ENCODE measurements around the gene GRM8.

GRM8 gene

DNA sequence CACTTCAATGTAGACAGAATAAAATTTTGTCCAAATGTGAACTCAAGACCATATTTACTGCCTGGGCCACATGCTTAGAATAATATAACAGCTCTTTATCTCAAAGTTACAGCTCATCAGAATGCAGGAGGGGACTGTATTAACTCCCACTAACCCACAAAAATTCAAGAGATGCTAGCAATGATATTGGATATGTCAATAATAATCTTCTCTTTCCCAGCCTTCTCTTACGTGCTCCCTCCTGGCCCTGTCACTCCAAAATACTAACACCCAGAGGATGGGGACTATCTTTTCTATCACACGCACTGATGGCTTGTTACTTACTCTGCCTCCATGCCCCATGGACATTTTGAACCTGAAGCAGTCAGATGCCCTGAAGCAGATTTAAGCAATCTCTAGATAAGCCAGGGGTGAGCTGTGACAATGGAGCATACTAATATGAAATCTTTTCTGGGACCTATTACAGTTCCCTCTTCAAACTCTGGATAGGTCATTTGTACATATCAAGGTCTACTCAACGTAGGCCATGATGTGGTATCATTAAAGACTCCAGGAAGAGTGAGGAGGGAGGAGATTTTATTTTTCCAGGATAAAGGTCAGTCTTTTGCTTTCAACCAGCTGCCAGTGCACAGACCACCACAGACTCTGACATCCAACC is 803.0 kb downstream of the GRM8 start:
- Histone ChIP-seq H3K4me2 (ENCODE audit: low read length, poor library complexity, severe bottlenecking) (no peak overlapping the region), H3K14ac (ENCODE audit: low read length in 2 of 2) (no peak overlapping the region), H4K8ac (ENCODE audit: low read length) (no peak overlapping the region), H3K9ac (ENCODE audit: low read length) (no peak overlapping the region), H2BK12ac (ENCODE audit: low read length in 2 of 2) (no peak overlapping the region), H3K27me3 (ENCODE audit: control insufficient read depth in 1 of 2, insufficient read depth in 1 of 2, low read length in 2 of 2) (no peaks in the 10 kb centered on the region), H3K9me3 (ENCODE audit: control insufficient read depth, low read length) (peaks cover 2% of the 10 kb centered on the region), H3K27ac (ENCODE audit: low read length, poor library complexity, severe bottlenecking) (no peak overlapping the region), H3K18ac (ENCODE audit: low read depth in 1 of 2, low read length in 2 of 2) (no peak overlapping the region), H3K4ac (ENCODE audit: low read depth in 1 of 2, low read length in 2 of 2) (no peak overlapping the region), H2BK5ac (ENCODE audit: low read depth, low read length, poor library complexity, severe bottlenecking) (no peak overlapping the region), H2AFZ (ENCODE audit: low read depth, low read length) (no peak overlapping the region), H2BK15ac (ENCODE audit: low read depth, poor library complexity, severe bottlenecking) (no peak overlapping the region), H2BK120ac (ENCODE audit: low read depth, low read length) (no peak overlapping the region), H3K4me3 (ENCODE audit: insufficient read depth in 1 of 2, low read depth in 1 of 2, low read length in 2 of 2) (no peak overlapping the region), H3K23ac (ENCODE audit: low read length in 2 of 2) (no peak overlapping the region), H3K4me1 (ENCODE audit: control insufficient read depth, insufficient read depth, low read depth, low read length) (no peaks in the 10 kb centered on the region), H3K36me3 (ENCODE audit: control insufficient read depth in 1 of 2, insufficient read depth in 2 of 2, low read depth in 1 of 2, low read length in 2 of 2) (no peaks in the 10 kb centered on the region), H3K79me1 (replicated peaks; ENCODE audit: low read length, poor library complexity, severe bottlenecking) (no peaks in the 10 kb centered on the region), H2AK5ac (ENCODE audit: low read length, severe bottlenecking) (no peak overlapping the region), H4K91ac (ENCODE audit: low read length) (no peak overlapping the region)
- 58% methylated on average over 3 of the region's 3 CpGs for WGBS
- DNase-seq = no peak

DNA sequence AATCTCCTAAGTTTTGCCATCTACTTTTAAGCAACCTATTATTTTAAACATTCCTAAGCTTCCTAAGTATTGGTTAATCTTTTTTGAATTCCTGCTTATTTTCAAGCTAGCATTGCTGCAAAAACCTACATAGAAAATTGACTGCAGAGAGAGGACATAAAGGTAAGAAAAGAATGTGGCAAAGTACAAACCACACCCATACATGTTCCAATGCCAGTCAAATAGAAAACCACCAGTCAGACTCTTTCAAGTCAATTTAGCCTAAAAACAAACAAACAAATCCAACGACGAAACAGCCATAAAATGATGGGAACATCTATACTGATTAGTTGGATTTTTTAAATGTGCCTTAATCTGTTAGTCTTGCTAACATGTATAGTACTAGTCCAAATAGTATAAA is 804.8 kb downstream of the GRM8 start:
- H2BK12ac ChIP-seq (ENCODE audit: low read length in 2 of 2) = no peak overlapping the region
- H3K4me3 ChIP-seq (ENCODE audit: insufficient read depth in 1 of 2, low read depth in 1 of 2, low read length in 2 of 2) = no peak overlapping the region
- no peaks in the 10 kb centered on the region for H3K79me1 ChIP-seq (replicated peaks; ENCODE audit: low read length, poor library complexity, severe bottlenecking)
- no peak overlapping the region for H2AFZ ChIP-seq (ENCODE audit: low read depth, low read length)
- no peak overlapping the region for H3K4ac ChIP-seq (ENCODE audit: low read depth in 1 of 2, low read length in 2 of 2)
- no peaks in the 10 kb centered on the region for H3K27me3 ChIP-seq (ENCODE audit: control insufficient read depth in 1 of 2, insufficient read depth in 1 of 2, low read length in 2 of 2)
- H2AK5ac ChIP-seq (ENCODE audit: low read length, severe bottlenecking) = no peak overlapping the region
- H3K14ac ChIP-seq (ENCODE audit: low read length in 2 of 2) = no peak overlapping the region
- no peak overlapping the region for H3K9ac ChIP-seq (ENCODE audit: low read length)
- no peak overlapping the region for H3K4me2 ChIP-seq (ENCODE audit: low read length, poor library complexity, severe bottlenecking)
- H2BK15ac ChIP-seq (ENCODE audit: low read depth, poor library complexity, severe bottlenecking) = no peak overlapping the region
- H4K8ac ChIP-seq (ENCODE audit: low read length) = no peak overlapping the region
- no peak overlapping the region for H2BK120ac ChIP-seq (ENCODE audit: low read depth, low read length)
- no peaks in the 10 kb centered on the region for H3K4me1 ChIP-seq (ENCODE audit: control insufficient read depth, insufficient read depth, low read depth, low read length)
- no peak overlapping the region for H3K27ac ChIP-seq (ENCODE audit: low read length, poor library complexity, severe bottlenecking)
- H3K36me3 ChIP-seq (ENCODE audit: control insufficient read depth in 1 of 2, insufficient read depth in 2 of 2, low read depth in 1 of 2, low read length in 2 of 2) = no peaks in the 10 kb centered on the region
- no peaks in the 10 kb centered on the region for H3K9me3 ChIP-seq (ENCODE audit: control insufficient read depth, low read length)
- no peak overlapping the region for H3K18ac ChIP-seq (ENCODE audit: low read depth in 1 of 2, low read length in 2 of 2)
- H2BK5ac ChIP-seq (ENCODE audit: low read depth, low read length, poor library complexity, severe bottlenecking) = no peak overlapping the region
- no peak overlapping the region for H4K91ac ChIP-seq (ENCODE audit: low read length)
- no peak overlapping the region for H3K23ac ChIP-seq (ENCODE audit: low read length in 2 of 2)
- DNase-seq = no peak
- no CpG with 5 or more reads among the region's 2 CpGs for WGBS

DNA sequence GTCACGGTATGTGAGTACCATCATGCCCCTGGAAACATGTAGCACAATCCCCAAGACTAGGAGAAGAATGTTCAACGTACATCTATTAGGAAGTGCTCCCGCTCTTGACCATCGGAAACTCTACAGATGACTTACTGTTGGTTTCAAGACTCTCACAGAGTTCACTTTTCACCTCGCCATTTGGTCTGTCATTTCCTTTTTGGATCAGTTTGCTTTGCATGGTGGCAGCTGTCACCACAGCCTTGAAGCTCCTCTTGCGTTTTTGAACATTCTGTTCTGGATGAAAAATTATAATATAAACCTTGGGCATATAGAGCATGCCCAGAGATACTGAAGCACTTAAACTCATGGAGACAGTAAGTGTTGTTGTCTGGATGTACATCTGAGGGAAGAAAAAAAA is 806.8 kb downstream of the GRM8 start:
- Histone ChIP-seq H3K36me3 (ENCODE audit: control insufficient read depth in 1 of 2, insufficient read depth in 2 of 2, low read depth in 1 of 2, low read length in 2 of 2) (no peaks in the 10 kb centered on the region), H3K4ac (ENCODE audit: low read depth in 1 of 2, low read length in 2 of 2) (no peak overlapping the region), H3K27ac (ENCODE audit: low read length, poor library complexity, severe bottlenecking) (no peak overlapping the region), H3K14ac (ENCODE audit: low read length in 2 of 2) (no peak overlapping the region), H2BK5ac (ENCODE audit: low read depth, low read length, poor library complexity, severe bottlenecking) (no peak overlapping the region), H3K27me3 (ENCODE audit: control insufficient read depth in 1 of 2, insufficient read depth in 1 of 2, low read length in 2 of 2) (no peaks in the 10 kb centered on the region), H2BK12ac (ENCODE audit: low read length in 2 of 2) (no peak overlapping the region), H4K8ac (ENCODE audit: low read length) (no peak overlapping the region), H3K4me1 (ENCODE audit: control insufficient read depth, insufficient read depth, low read depth, low read length) (no peaks in the 10 kb centered on the region), H3K9ac (ENCODE audit: low read length) (no peak overlapping the region), H3K9me3 (ENCODE audit: control insufficient read depth, low read length) (peaks cover 2% of the 10 kb centered on the region), H3K18ac (ENCODE audit: low read depth in 1 of 2, low read length in 2 of 2) (no peak overlapping the region), H2AK5ac (ENCODE audit: low read length, severe bottlenecking) (no peak overlapping the region), H3K23ac (ENCODE audit: low read length in 2 of 2) (no peak overlapping the region), H3K4me2 (ENCODE audit: low read length, poor library complexity, severe bottlenecking) (no peak overlapping the region), H2BK120ac (ENCODE audit: low read depth, low read length) (no peak overlapping the region), H3K79me1 (replicated peaks; ENCODE audit: low read length, poor library complexity, severe bottlenecking) (no peaks in the 10 kb centered on the region), H2BK15ac (ENCODE audit: low read depth, poor library complexity, severe bottlenecking) (no peak overlapping the region), H3K4me3 (ENCODE audit: insufficient read depth in 1 of 2, low read depth in 1 of 2, low read length in 2 of 2) (no peak overlapping the region), H2AFZ (ENCODE audit: low read depth, low read length) (no peak overlapping the region), H4K91ac (ENCODE audit: low read length) (no peak overlapping the region)
- DNase-seq = no peak
- 82% methylated on average over 6 of the region's 6 CpGs for WGBS

DNA sequence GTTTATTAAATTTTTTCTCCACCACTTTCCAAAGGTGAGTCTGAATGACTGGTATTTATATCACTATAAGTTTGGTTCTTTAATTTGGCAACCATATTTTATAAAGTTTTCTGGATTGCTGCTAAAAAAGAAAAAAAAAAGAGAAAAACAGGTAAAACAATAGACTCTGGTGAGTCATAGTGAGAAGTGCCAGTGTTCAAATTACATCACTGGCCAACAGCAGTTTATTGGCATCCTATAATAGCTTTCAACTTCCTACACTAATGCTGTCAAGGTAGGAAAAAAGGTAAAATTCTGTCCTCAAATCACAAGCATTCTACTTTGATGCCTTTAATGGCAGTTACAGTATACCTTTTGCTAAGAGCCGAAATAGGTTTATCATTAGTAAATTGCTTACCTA is 808.8 kb downstream of the GRM8 start:
- Histone ChIP-seq H2AK5ac (ENCODE audit: low read length, severe bottlenecking) (no peak overlapping the region), H3K9ac (ENCODE audit: low read length) (no peak overlapping the region), H3K9me3 (ENCODE audit: control insufficient read depth, low read length) (peaks cover 2% of the 10 kb centered on the region), H3K27me3 (ENCODE audit: control insufficient read depth in 1 of 2, insufficient read depth in 1 of 2, low read length in 2 of 2) (no peaks in the 10 kb centered on the region), H3K27ac (ENCODE audit: low read length, poor library complexity, severe bottlenecking) (no peak overlapping the region), H4K8ac (ENCODE audit: low read length) (no peak overlapping the region), H3K36me3 (ENCODE audit: control insufficient read depth in 1 of 2, insufficient read depth in 2 of 2, low read depth in 1 of 2, low read length in 2 of 2) (no peaks in the 10 kb centered on the region), H2BK15ac (ENCODE audit: low read depth, poor library complexity, severe bottlenecking) (no peak overlapping the region), H3K18ac (ENCODE audit: low read depth in 1 of 2, low read length in 2 of 2) (no peak overlapping the region), H3K23ac (ENCODE audit: low read length in 2 of 2) (no peak overlapping the region), H3K79me1 (replicated peaks; ENCODE audit: low read length, poor library complexity, severe bottlenecking) (no peaks in the 10 kb centered on the region), H3K4me3 (ENCODE audit: insufficient read depth in 1 of 2, low read depth in 1 of 2, low read length in 2 of 2) (no peak overlapping the region), H3K14ac (ENCODE audit: low read length in 2 of 2) (no peak overlapping the region), H2AFZ (ENCODE audit: low read depth, low read length) (no peak overlapping the region), H3K4me1 (ENCODE audit: control insufficient read depth, insufficient read depth, low read depth, low read length) (no peaks in the 10 kb centered on the region), H4K91ac (ENCODE audit: low read length) (no peak overlapping the region), H3K4me2 (ENCODE audit: low read length, poor library complexity, severe bottlenecking) (no peak overlapping the region), H2BK12ac (ENCODE audit: low read length in 2 of 2) (no peak overlapping the region), H3K4ac (ENCODE audit: low read depth in 1 of 2, low read length in 2 of 2) (no peak overlapping the region), H2BK120ac (ENCODE audit: low read depth, low read length) (no peak overlapping the region), H2BK5ac (ENCODE audit: low read depth, low read length, poor library complexity, severe bottlenecking) (no peak overlapping the region)
- DNase-seq = no peak
- WGBS = no CpG with 5 or more reads among the region's 1 CpG

Measured in mesenchymal stem cell (in vitro differentiated cells and primary cell).